AG04449 (cell line): ENCODE results near the gene RASL10A.
A peak's percentile ranks its signal among the peaks of the same experiment; 100 is the strongest.
"Not testable (repeated sequence)": the region's sequence is repeated elsewhere in the genome, so short reads cannot be mapped to it uniquely, and the experiment has no call there.

ENCODE experiments used
- CTCF ChIA-PET: fragments of 350-600 bp; formaldehyde crosslinking; extraction: SDS; loops from one replicate; lab custom pipeline; 2021; ENCODE audit warnings: antibody characterized with exemption; lab: Yijun Ruan, JAX
- POLR2A ChIA-PET: fragments of 400-600, 350-600 bp; formaldehyde crosslinking; extraction: SDS; loops from one replicate; lab custom pipeline; 2020; ENCODE audit warnings: antibody characterized with exemption, inconsistent platforms; lab: Yijun Ruan, JAX
- DNase-seq: peaks from one replicate; pipeline ENCODE4 v3.0.0-alpha.2; 2010; ENCODE audit warnings: low read depth, low spot score
- H3K4me3 ChIP-seq: 2 replicates; pipeline ENCODE4 v1.5.1; 2011; ENCODE audit warnings: low read depth, mild to moderate bottlenecking, control low read depth, low read length
- CTCF ChIP-seq: IDR thresholded peaks from one replicate; pipeline ENCODE4 v1.5.1; 2011; ENCODE audit warnings: mild to moderate bottlenecking, moderate library complexity, low read length, control low read depth, inconsistent platforms; ENCODE audit not compliant: insufficient read depth; ENCODE audit errors: missing control alignments

The RASL10A gene

GRCh38 chr22:29315286-29316140, at the start of gene RASL10A:
Gene RASL10A, minus strand, starts transcription at chr22:29315697. Its CDS starts 451 bp downstream, at chr22:29315246.
- POLR2A ChIA-PET, result no interaction called here
- CTCF ChIA-PET, result interaction anchor here (3.0 kb wide), 1 partner anchor 43 kb away, joined by 8 read pairs; no protein-coding TSS in a partner anchor
- DNase-seq, result no peak
- H3K4me3 ChIP-seq, result peak within 1 kb of the TSS; percentile 29
- no peak for TF ChIP-seq CTCF

GRCh38 chr22:29359469-29359868, 44.0 kb upstream of the RASL10A start:
- H3K4me3 ChIP-seq, result no peak overlapping the region
- POLR2A ChIA-PET, result no interaction called here
- peak; percentile 81 for TF ChIP-seq CTCF
- DNase-seq, result no peak
- CTCF ChIA-PET, result interaction anchor here (0.8 to 3.9 kb wide), 19 partner anchors 8 to 89 kb away, joined by 3 to 48 read pairs (median 7); partner anchors contain the start of gene GAS2L1

GRCh38 chr22:29357193-29357890, 41.8 kb upstream of the RASL10A start:
- CTCF ChIA-PET, result interaction anchor here (0.6 to 3.9 kb wide), 6 partner anchors 11 to 112 kb away, joined by 3 to 48 read pairs (median 10); partner anchors contain the start of gene GAS2L1
- POLR2A ChIA-PET, H3K4me3 ChIP-seq, DNase-seq: not testable (repeated sequence)

- ChIA-PET POLR2A (no interaction called here), CTCF (no interaction called here)
- TF ChIP-seq CTCF, result no peak
- H3K4me3 ChIP-seq, result no peak overlapping the region
- no peak for DNase-seq
Observed at GRCh38 chr22:29353860-29354259, 38.4 kb upstream of the RASL10A start.

- CTCF ChIA-PET, result no interaction called here
- DNase-seq, result no peak
- POLR2A ChIA-PET, result no interaction called here
- H3K4me3 ChIP-seq, result no peak overlapping the region
- TF ChIP-seq CTCF, result no peak
Observed at GRCh38 chr22:29353286-29353685, 37.8 kb upstream of the RASL10A start.

GRCh38 chr22:29352778-29353177, 37.3 kb upstream of the RASL10A start:
- no peak overlapping the region for H3K4me3 ChIP-seq
- POLR2A ChIA-PET, result no interaction called here
- no peak for TF ChIP-seq CTCF
- CTCF ChIA-PET, result no interaction called here
- DNase-seq, result no peak
